Right lobe of liver (tissue), 6 donors: ENCODE measurements around the gene HERC4. TPM values are rescaled to one million over a fixed set of nuclear protein-coding genes. Genes with fewer than 3 reads are reported as not detected.

ENCODE experiments used
- ATAC-seq, 4 donors: fragments of 200-7000 bp; cut with Tn5 transposase; one replicate each; pipeline ENCODE4 v1.9.1; 2020; ENCODE audit warnings: mild to moderate bottlenecking in 4 of 4, moderate library complexity in 4 of 4
- DNase-seq, 3 donors: peaks; one replicate each; pipeline ENCODE4 v3.0.0-alpha.2; 2020
- H3K27ac ChIP-seq, 3 donors: fragments of 200-600 bp; one replicate each; pipeline ENCODE4 v1.8.0; 2022
- H3K27me3 ChIP-seq, 2 donors: fragments of 200-600 bp; one replicate each; pipeline ENCODE4 v1.8.0; 2022
- H3K36me3 ChIP-seq, 4 donors: fragments of 200-600 bp; sonication (generic) in 1 of 4; one replicate each; pipeline versions ENCODE4 v1.5.1 to v1.8.0; 2017 to 2022; ENCODE audit warnings: control low read depth in 1 of 4
- H3K4me1 ChIP-seq, 4 donors: fragments of 200-600 bp; sonication (generic) in 1 of 4; one replicate each; pipeline versions ENCODE4 v1.5.1 to v1.8.0; 2017 to 2022; ENCODE audit warnings: control low read depth in 1 of 4
- H3K4me3 ChIP-seq, 3 donors: fragments of 200-600 bp; one replicate each; pipeline ENCODE4 v1.8.0; 2022
- H3K9me3 ChIP-seq, 4 donors: fragments of 200-600 bp; sonication (generic) in 1 of 4; one replicate each; pipeline versions ENCODE4 v1.5.1 to v1.8.0; 2017 to 2022; ENCODE audit warnings: control low read depth in 1 of 4
- CTCF ChIP-seq, 4 donors: fragments of 200-600 bp in 3 of 4; fragments of 450-650 bp in 1 of 4; IDR thresholded peaks; one replicate each; pipeline versions ENCODE4 v1.5.1 to v1.8.0; 2016 to 2022; ENCODE audit warnings: antibody characterized with exemption in 4 of 4, mild to moderate bottlenecking in 2 of 4
- POLR2A ChIP-seq: fragments of 450-650 bp; IDR thresholded peaks from one replicate; pipeline ENCODE4 v1.6.1; 2017; ENCODE audit warnings: antibody characterized with exemption, mild to moderate bottlenecking
- WGBS: methylation state at CpG from one replicate; pipeline ENCODE4 v1.1.6; 2018; ENCODE audit warnings: low coverage, low lambda C conversion rate; ENCODE audit not compliant: insufficient coverage; ENCODE audit errors: missing lambda C conversion rate; 5-methylcytosine and 5-hydroxymethylcytosine counted together
- intact Hi-C, 2 donors: fragments of 100-400 bp; cut with DNase I; formaldehyde crosslinking; loops; one replicate each; pipeline versions ENCODE4 v1.11.2 to v1.14.1; 2022
- total RNA-seq, 6 experiments: library from RNA; depleted of rRNA in 2 of 6; stranded (reverse); fragments of >200 nt in 2 of 6; fragmentation: NEBNext Ultra II Directional in 3 of 6; extraction: Animal tissue kit (Norgen Biotek cat#: 25700) in 3 of 6; gene quantifications; one replicate each; pipeline versions ENCODE4 v1.1.0 to v1.2.4, GENCODE V29; 2016 to 2023
- donor health status: DM: no; HTN: yes; CAD: no.
- donor health status: DM: no; HTN: no; CAD: no.
- donor health status: DM: no; HTN: no; CAD: no.
- donor health status: DM: no; HTN: yes; CAD: no.
- donor health status: DM: no; HTN: yes; CAD: no.

The HERC4 gene
- total RNA-seq, 6 experiments from 2014 or later = 17.6 to 32.2 (median 26.9) TPM

- no peak overlapping the region for H3K4me3 ChIP-seq
- DNase-seq (peak; percentile 29 to 71 (median 59)), ATAC-seq (peak; percentile 98 to 100 (median 98))
- peaks cover 0 to 9% (median 4%) of the 10 kb centered on the region in 4 donors for H3K4me1 ChIP-seq
- H3K27ac ChIP-seq = peak overlapping the region in 1 of 3 donors; percentile 17
- peaks cover 0 to 6% (median 0%) of the 10 kb centered on the region in 4 donors for H3K36me3 ChIP-seq
- H3K9me3 ChIP-seq = no peaks in the 10 kb centered on the region
- H3K27me3 ChIP-seq = no peaks in the 10 kb centered on the region
- WGBS = 31% methylated on average over 7 of the region's 8 CpGs
- TF ChIP-seq POLR2A (no peak), CTCF (IDR thresholded peaks at IDR 0.05) (no peak)
- intact Hi-C loops = no loop called here
Observed at GRCh38 chr10:67959839-67960476, 115.1 kb downstream of the HERC4 start.

- ATAC-seq (no peak), DNase-seq (no peak)
- H3K36me3 ChIP-seq = peaks cover 0 to 23% (median 0%) of the 10 kb centered on the region in 4 donors
- H3K27me3 ChIP-seq = no peaks in the 10 kb centered on the region
- peaks cover 0 to 9% (median 4%) of the 10 kb centered on the region in 4 donors for H3K4me1 ChIP-seq
- intact Hi-C loops = no loop called here
- TF ChIP-seq POLR2A (no peak), CTCF (IDR thresholded peaks at IDR 0.05) (no peak)
- no peak overlapping the region for H3K4me3 ChIP-seq
- WGBS = 97% methylated on average over 5 of the region's 6 CpGs
- H3K27ac ChIP-seq = no peak overlapping the region
- no peaks in the 10 kb centered on the region for H3K9me3 ChIP-seq
Observed at GRCh38 chr10:67955614-67956013, 119.5 kb downstream of the HERC4 start.

GRCh38 chr10:67943917-67944316 is 131.2 kb downstream of the HERC4 start:
- intact Hi-C loops = no loop called here
- DNase-seq (no peak), ATAC-seq (no peak)
- H3K36me3 ChIP-seq = peaks cover 0 to 33% (median 1%) of the 10 kb centered on the region in 4 donors
- H3K27me3 ChIP-seq = no peaks in the 10 kb centered on the region
- H3K4me3 ChIP-seq = no peak overlapping the region
- H3K27ac ChIP-seq = no peak overlapping the region
- WGBS = no CpG with 5 or more reads among the region's 2 CpGs
- TF ChIP-seq CTCF (IDR thresholded peaks at IDR 0.05) (no peak), POLR2A (no peak)
- no peaks in the 10 kb centered on the region for H3K9me3 ChIP-seq
- H3K4me1 ChIP-seq = no peaks in the 10 kb centered on the region

GRCh38 chr10:67936416-67936815 is 138.7 kb downstream of the HERC4 start:
- TF ChIP-seq CTCF (IDR thresholded peaks at IDR 0.05) = no peak
- no peak for TF ChIP-seq POLR2A
- no peaks in the 10 kb centered on the region for H3K4me1 ChIP-seq
- peaks cover 0 to 44% (median 9%) of the 10 kb centered on the region in 4 donors for H3K36me3 ChIP-seq
- H3K9me3 ChIP-seq = no peaks in the 10 kb centered on the region
- intact Hi-C loops = no loop called here
- H3K4me3 ChIP-seq = no peak overlapping the region
- H3K27me3 ChIP-seq = no peaks in the 10 kb centered on the region
- no peak overlapping the region for H3K27ac ChIP-seq
- WGBS = 68% methylated on average over 1 of the region's 1 CpG
- DNase-seq = no peak
- ATAC-seq = no peak
